Mesendoderm (in vitro differentiated cells): Measurements from ENCODE around the gene NOM1.
"Not testable (repeated sequence)": the region's sequence is repeated elsewhere in the genome, so short reads cannot be mapped to it uniquely, and the experiment has no call there.

Experiments used
- DNase-seq: peaks from one replicate; pipeline ENCODE4 v3.0.0; 2013
- H2AK5ac ChIP-seq: 2 replicates; pipeline ENCODE4 v1.6.1; 2013; ENCODE audit warnings: low read length, inconsistent platforms
- H2BK120ac ChIP-seq: 2 replicates; pipeline ENCODE4 v1.6.1; 2013; ENCODE audit warnings: low read depth, mild to moderate bottlenecking, low read length, moderate library complexity, mixed read lengths
- H2BK15ac ChIP-seq: replicated peaks from 2 replicates; pipeline ENCODE4 v1.6.1; 2013; ENCODE audit warnings: low read depth, mild to moderate bottlenecking, moderate library complexity
- H2BK5ac ChIP-seq: 2 replicates; pipeline ENCODE4 v1.6.1; 2013; ENCODE audit warnings: low read length, inconsistent platforms
- H3K18ac ChIP-seq: 2 replicates; pipeline ENCODE4 v1.6.1; 2013; ENCODE audit warnings: mild to moderate bottlenecking, low read length, mixed read lengths
- H3K23ac ChIP-seq: one replicate; pipeline ENCODE4 v1.6.1; 2013; ENCODE audit warnings: low read length
- H3K27ac ChIP-seq: 2 replicates; pipeline ENCODE4 v1.5.1; 2013; ENCODE audit warnings: low read depth, mild to moderate bottlenecking, inconsistent platforms, low read length, moderate library complexity
- H3K27me3 ChIP-seq: 2 replicates; pipeline ENCODE4 v1.6.1; 2013; ENCODE audit warnings: low read length, control low read depth, mild to moderate bottlenecking, inconsistent platforms; ENCODE audit not compliant: insufficient read depth, poor library complexity
- H3K36me3 ChIP-seq: 2 replicates; pipeline ENCODE4 v1.6.1; 2013; ENCODE audit warnings: low read length, inconsistent platforms; ENCODE audit not compliant: control insufficient read depth, insufficient read depth
- H3K4ac ChIP-seq: one replicate; pipeline ENCODE4 v1.6.1; 2013; ENCODE audit warnings: low read depth, mild to moderate bottlenecking, low read length, moderate library complexity
- H3K4me1 ChIP-seq: 2 replicates; pipeline ENCODE4 v1.6.1; 2013; ENCODE audit warnings: low read depth, low read length, inconsistent platforms; ENCODE audit not compliant: control insufficient read depth
- H3K4me2 ChIP-seq: 2 replicates; pipeline ENCODE4 v1.6.1; 2013; ENCODE audit warnings: low read length
- H3K4me3 ChIP-seq: 2 replicates; pipeline ENCODE4 v1.5.1; 2013; ENCODE audit warnings: mild to moderate bottlenecking, low read length
- H3K56ac ChIP-seq: one replicate; pipeline ENCODE4 v1.6.1; 2013; ENCODE audit warnings: low read length
- H3K79me1 ChIP-seq: 2 replicates; pipeline ENCODE4 v1.6.1; 2013; ENCODE audit warnings: low read length, inconsistent platforms
- H3K79me2 ChIP-seq: 2 replicates; pipeline ENCODE4 v1.6.1; 2013; ENCODE audit warnings: mild to moderate bottlenecking, low read length; ENCODE audit not compliant: control insufficient read depth, insufficient read depth
- H3K9ac ChIP-seq: 2 replicates; pipeline ENCODE4 v1.6.1; 2013; ENCODE audit warnings: low read length, inconsistent platforms
- H4K5ac ChIP-seq: one replicate; pipeline ENCODE4 v1.6.1; 2013; ENCODE audit warnings: low read length
- H4K8ac ChIP-seq: one replicate; pipeline ENCODE4 v1.6.1; 2013; ENCODE audit warnings: low read depth, mild to moderate bottlenecking, control low read depth, low read length, moderate library complexity
- WGBS: extraction: QIAGEN DNeasy Blood & Tissue Kit; methylation state at CpG from one replicate; pipeline ENCODE4 v1.1.7; 2013; ENCODE audit warnings: low lambda C conversion rate, missing lambda C conversion rate; ENCODE audit not compliant: insufficient coverage; ENCODE audit errors: extremely low coverage; 5-methylcytosine and 5-hydroxymethylcytosine counted together

NOM1 gene

GRCh38 chr7:156922304-156922703 lies 27.2 kb upstream of the NOM1 start:
- not testable (repeated sequence) for DNase-seq, H2BK15ac ChIP-seq, H3K79me1 ChIP-seq, H3K18ac ChIP-seq, H3K27ac ChIP-seq, H3K56ac ChIP-seq, H3K23ac ChIP-seq, H3K79me2 ChIP-seq, H4K8ac ChIP-seq, H3K36me3 ChIP-seq, H2AK5ac ChIP-seq, H3K4ac ChIP-seq, H3K27me3 ChIP-seq, H3K9ac ChIP-seq, H2BK5ac ChIP-seq, H3K4me1 ChIP-seq, H3K4me3 ChIP-seq, H4K5ac ChIP-seq, H3K4me2 ChIP-seq, H2BK120ac ChIP-seq
- WGBS: no CpG with 5 or more reads among the region's 6 CpGs

- H3K18ac ChIP-seq, H3K4me1 ChIP-seq, H3K56ac ChIP-seq, H3K27ac ChIP-seq, H2BK15ac ChIP-seq, H4K5ac ChIP-seq, H3K36me3 ChIP-seq, H3K79me1 ChIP-seq, H3K4me2 ChIP-seq, DNase-seq, H3K4me3 ChIP-seq, H3K9ac ChIP-seq, H2AK5ac ChIP-seq, H3K23ac ChIP-seq, H3K79me2 ChIP-seq, H2BK120ac ChIP-seq, H3K27me3 ChIP-seq, H2BK5ac ChIP-seq, H3K4ac ChIP-seq, H4K8ac ChIP-seq: not testable (repeated sequence)
- WGBS: no CpG with 5 or more reads among the region's 12 CpGs
Observed at GRCh38 chr7:156925821-156926220, 23.7 kb upstream of the NOM1 start.

- Histone ChIP-seq H3K36me3 (no peaks in the 10 kb centered on the region), H3K18ac (no peak overlapping the region), H3K4me3 (no peak overlapping the region), H3K4me1 (no peaks in the 10 kb centered on the region), H3K4me2 (no peak overlapping the region), H4K8ac (no peak overlapping the region), H3K79me2 (no peaks in the 10 kb centered on the region), H2BK120ac (no peak overlapping the region), H3K4ac (no peak overlapping the region), H2BK5ac (no peak overlapping the region), H3K27ac (no peak overlapping the region), H3K27me3 (no peaks in the 10 kb centered on the region), H3K79me1 (no peaks in the 10 kb centered on the region), H3K23ac (no peak overlapping the region), H2BK15ac (no peak overlapping the region), H3K9ac (no peak overlapping the region), H3K56ac (no peak overlapping the region), H2AK5ac (no peak overlapping the region), H4K5ac (no peak overlapping the region)
- no peak for DNase-seq
- WGBS: no CpG with 5 or more reads among the region's 17 CpGs
Observed at GRCh38 chr7:156927571-156928405, 21.7 kb upstream of the NOM1 start.

- Histone ChIP-seq H2BK120ac (no peak overlapping the region), H3K4ac (no peak overlapping the region), H3K4me3 (no peak overlapping the region), H3K79me1 (no peaks in the 10 kb centered on the region), H3K4me1 (no peaks in the 10 kb centered on the region), H2AK5ac (no peak overlapping the region), H2BK15ac (no peak overlapping the region), H4K8ac (no peak overlapping the region), H3K23ac (no peak overlapping the region), H4K5ac (no peak overlapping the region), H3K79me2 (no peaks in the 10 kb centered on the region), H3K27ac (no peak overlapping the region), H3K36me3 (no peaks in the 10 kb centered on the region), H3K56ac (no peak overlapping the region), H3K18ac (no peak overlapping the region), H3K9ac (no peak overlapping the region), H2BK5ac (no peak overlapping the region), H3K4me2 (no peak overlapping the region), H3K27me3 (no peaks in the 10 kb centered on the region)
- no peak for DNase-seq
- no CpG with 5 or more reads among the region's 5 CpGs for WGBS
Observed at GRCh38 chr7:156928406-156928747, 21.1 kb upstream of the NOM1 start.

- H3K4me2 ChIP-seq: no peak overlapping the region
- no peak overlapping the region for H2AK5ac ChIP-seq
- H3K36me3 ChIP-seq: no peaks in the 10 kb centered on the region
Observed at GRCh38 chr7:156929789-156930539, 19.5 kb upstream of the NOM1 start.

More at GRCh38 chr7:156929789-156930539, 19.5 kb upstream of the NOM1 start:
- Histone ChIP-seq H4K5ac (no peak overlapping the region), H2BK120ac (no peak overlapping the region), H3K4me1 (no peaks in the 10 kb centered on the region), H3K23ac (no peak overlapping the region), H3K4ac (no peak overlapping the region), H3K56ac (no peak overlapping the region), H2BK15ac (no peak overlapping the region), H2BK5ac (no peak overlapping the region), H3K4me3 (no peak overlapping the region), H4K8ac (no peak overlapping the region), H3K79me2 (no peaks in the 10 kb centered on the region), H3K27ac (no peak overlapping the region), H3K27me3 (no peaks in the 10 kb centered on the region), H3K18ac (no peak overlapping the region), H3K9ac (no peak overlapping the region), H3K79me1 (no peaks in the 10 kb centered on the region)
- DNase-seq: no peak
- WGBS: no CpG with 5 or more reads among the region's 16 CpGs
